CD4-positive, CD25-positive, alpha-beta regulatory T cell (primary cell): Measurements from ENCODE around the gene SRPK2. TPM values are rescaled to one million over a fixed set of nuclear protein-coding genes. Genes with fewer than 3 reads are reported as not detected.
"Not testable (repeated sequence)": the region's sequence is repeated elsewhere in the genome, so short reads cannot be mapped to it uniquely, and the experiment has no call there.

Experiments used
- ATAC-seq, 2 donors: fragments of 150-1000 bp; cut with Tn5 transposase; one replicate each; pipeline ENCODE4 v1.10.0; 2021; ENCODE audit warnings: low read depth in 2 of 2, moderate number of reproducible peaks in 2 of 2, moderate library complexity in 1 of 2
- DNase-seq, 3 donors: peaks; one replicate each; pipeline versions ENCODE4 v3.0.0 to v3.0.0-alpha.2; 2012 to 2022; ENCODE audit warnings: mixed read lengths in 1 of 3
- H3K27ac ChIP-seq: one replicate; pipeline ENCODE4 v1.7.0; 2013; ENCODE audit warnings: mild to moderate bottlenecking, low read length; ENCODE audit not compliant: insufficient read depth, poor library complexity, severe bottlenecking
- H3K27me3 ChIP-seq: one replicate; pipeline ENCODE4 v1.7.0; 2013; ENCODE audit warnings: low read length; ENCODE audit not compliant: control insufficient read depth, insufficient read depth
- H3K36me3 ChIP-seq: one replicate; pipeline ENCODE4 v1.7.0; 2013; ENCODE audit warnings: mild to moderate bottlenecking, low read length, moderate library complexity; ENCODE audit not compliant: control insufficient read depth, insufficient read depth
- H3K4me1 ChIP-seq: 2 replicates; pipeline ENCODE4 v1.7.0; 2013; ENCODE audit warnings: mild to moderate bottlenecking, low read length; ENCODE audit not compliant: insufficient read depth, control insufficient read depth, poor library complexity, severe bottlenecking
- H3K4me3 ChIP-seq: one replicate; pipeline ENCODE4 v1.7.0; 2013; ENCODE audit warnings: low read depth, mild to moderate bottlenecking, low read length, moderate library complexity
- H3K9me3 ChIP-seq, 2 experiments: 1 replicate in 1 of 2; 2 replicates in 1 of 2; pipeline ENCODE4 v1.7.0; 2013; ENCODE audit warnings: low read length in 2 of 2, mild to moderate bottlenecking in 1 of 2, moderate library complexity in 1 of 2; ENCODE audit not compliant: control insufficient read depth in 2 of 2
- H3K27ac Mint-ChIP-seq, 3 donors: one replicate each; pipeline ENCODE4 v1.8.0; 2020 to 2022; ENCODE audit warnings: mild to moderate bottlenecking in 3 of 3, mixed read lengths in 3 of 3, moderate library complexity in 2 of 3
- H3K27me3 Mint-ChIP-seq: one replicate; pipeline ENCODE4 v1.8.0; 2022; ENCODE audit warnings: mild to moderate bottlenecking, mixed read lengths
- H3K36me3 Mint-ChIP-seq: one replicate; pipeline ENCODE4 v1.8.0; 2020; ENCODE audit warnings: mixed read lengths
- H3K4me1 Mint-ChIP-seq, 4 donors: one replicate each; pipeline ENCODE4 v1.8.0; 2020 to 2022; ENCODE audit warnings: mixed read lengths in 4 of 4, mild to moderate bottlenecking in 1 of 4
- H3K4me3 Mint-ChIP-seq, 4 donors: one replicate each; pipeline ENCODE4 v1.8.0; 2020 to 2022; ENCODE audit warnings: mild to moderate bottlenecking in 4 of 4, mixed read lengths in 4 of 4, moderate library complexity in 3 of 4
- H3K9me3 Mint-ChIP-seq, 7 donors: one replicate each; pipeline ENCODE4 v1.8.0; 2020 to 2022; ENCODE audit warnings: mixed read lengths in 7 of 7, mild to moderate bottlenecking in 3 of 7, moderate library complexity in 2 of 7
- polyA plus RNA-seq, 4 donors: library from polyadenylated mRNA; unstranded; fragments of 300-500 nt; fragmentation: Illumina TruSeq; gene quantifications; one replicate each; pipeline ENCODE4 v1.2.3, GENCODE V29; 2021
- total RNA-seq: library from RNA; stranded (reverse); gene quantifications from one replicate; pipeline ENCODE4 v1.2.3, GENCODE V29; 2022

The SRPK2 gene
- total and polyA plus RNA-seq, 5 donors from 2014 or later: 50.3 to 77.2 (median 62.6) TPM

DNA sequence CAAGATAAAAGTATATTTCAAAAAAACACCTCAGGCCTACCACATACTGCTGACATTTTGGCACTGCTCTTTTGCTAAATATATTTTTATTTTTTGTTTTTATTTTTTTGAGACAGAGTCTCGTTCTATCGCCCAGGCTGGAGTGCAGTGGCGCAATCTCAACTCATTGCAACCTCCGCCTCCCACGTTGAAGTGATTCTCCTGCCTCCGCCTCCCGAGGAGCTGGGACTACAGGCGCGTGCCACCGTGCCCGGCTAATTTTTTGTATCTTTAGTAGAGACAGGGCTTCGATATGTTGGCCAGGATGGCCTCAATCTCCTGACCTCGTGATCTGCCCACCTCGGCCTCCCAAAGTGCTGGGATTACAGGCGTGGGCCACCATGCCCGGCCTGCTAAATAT lies 193.8 kb downstream of the SRPK2 start:
- not testable (repeated sequence) for H3K27me3 Mint-ChIP-seq, H3K27me3 ChIP-seq, H3K27ac Mint-ChIP-seq, H3K4me1 ChIP-seq, ATAC-seq, H3K9me3 Mint-ChIP-seq, H3K27ac ChIP-seq, H3K4me3 Mint-ChIP-seq, DNase-seq, H3K4me3 ChIP-seq, H3K9me3 ChIP-seq
- peaks cover 13 to 32% (median 28%) of the 10 kb centered on the region in 4 donors for H3K4me1 Mint-ChIP-seq
- peaks cover 15% of the 10 kb centered on the region for H3K36me3 ChIP-seq
- H3K36me3 Mint-ChIP-seq: peaks cover 35% of the 10 kb centered on the region

DNA sequence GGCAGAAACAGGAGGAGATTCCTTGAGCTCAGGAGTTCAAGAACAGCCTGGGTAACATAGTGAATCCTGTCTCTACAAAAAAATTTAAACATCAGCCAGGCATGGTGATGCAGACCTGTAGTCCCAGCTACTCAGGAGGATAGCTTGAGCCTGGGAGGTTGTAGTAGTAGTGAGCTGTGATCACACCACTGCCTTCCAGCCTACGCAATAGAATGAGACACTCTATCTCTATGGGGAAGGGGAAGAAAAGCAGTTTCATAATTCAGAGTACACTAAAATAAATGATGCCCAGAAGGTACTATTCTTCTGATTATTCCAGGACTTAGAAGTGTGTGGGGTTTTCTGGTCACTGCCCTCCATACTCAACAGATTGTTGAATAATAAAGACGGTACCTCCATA lies 197.4 kb downstream of the SRPK2 start:
- Histone ChIP-seq H3K4me1 (no peaks in the 10 kb centered on the region), H3K36me3 (peaks cover 4% of the 10 kb centered on the region), H3K27me3 (no peaks in the 10 kb centered on the region), H3K4me3 (no peak overlapping the region), H3K27ac (no peak overlapping the region), H3K9me3 (no peaks in the 10 kb centered on the region)
- H3K9me3 Mint-ChIP-seq: no peaks in the 10 kb centered on the region
- H3K27me3 Mint-ChIP-seq: no peaks in the 10 kb centered on the region
- ATAC-seq: no peak
- peaks cover 22 to 43% (median 38%) of the 10 kb centered on the region in 4 donors for H3K4me1 Mint-ChIP-seq
- DNase-seq: no peak
- no peak overlapping the region for H3K27ac Mint-ChIP-seq
- H3K4me3 Mint-ChIP-seq: no peak overlapping the region
- peaks cover 37% of the 10 kb centered on the region for H3K36me3 Mint-ChIP-seq

DNA sequence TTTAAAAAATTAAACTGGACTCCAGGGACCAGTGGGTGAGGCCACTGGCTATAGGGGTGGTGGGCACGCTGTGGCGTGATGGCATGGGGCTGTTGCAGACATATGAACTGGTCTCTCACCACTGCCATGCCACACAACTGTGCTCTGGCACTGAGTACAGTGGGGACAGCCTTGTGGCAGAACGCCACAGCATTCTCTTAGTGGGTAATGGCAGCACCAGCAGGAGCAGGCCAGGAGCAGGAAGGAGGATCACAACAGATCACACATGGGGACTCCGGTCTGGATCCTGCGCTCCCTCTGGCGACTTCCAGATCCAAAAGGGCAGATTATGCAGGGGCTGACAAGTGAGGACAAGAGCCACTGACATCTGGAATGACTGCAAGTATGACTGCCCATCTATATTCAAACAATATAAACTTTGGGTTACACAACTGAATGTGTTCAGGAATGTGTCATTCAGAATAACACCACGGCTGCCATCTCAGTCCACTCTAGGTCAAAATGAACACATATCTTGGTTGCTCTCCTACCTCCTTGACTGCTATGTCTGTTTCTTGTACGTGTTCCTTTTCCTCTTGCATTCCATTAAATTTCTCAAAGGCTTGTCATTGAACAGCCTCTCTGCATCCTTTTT lies 198.7 kb downstream of the SRPK2 start:
- Histone ChIP-seq H3K4me3 (no peak overlapping the region), H3K9me3 (no peaks in the 10 kb centered on the region), H3K4me1 (no peaks in the 10 kb centered on the region), H3K27me3 (no peaks in the 10 kb centered on the region), H3K36me3 (peaks cover 4% of the 10 kb centered on the region), H3K27ac (no peak overlapping the region)
- DNase-seq (no peak), ATAC-seq (no peak)
- Mint-ChIP-seq H3K4me3 (no peak overlapping the region), H3K27me3 (no peaks in the 10 kb centered on the region), H3K4me1 (peaks cover 14 to 42% (median 30%) of the 10 kb centered on the region in 4 donors), H3K9me3 (no peaks in the 10 kb centered on the region), H3K36me3 (peaks cover 38% of the 10 kb centered on the region), H3K27ac (no peak overlapping the region)

DNA sequence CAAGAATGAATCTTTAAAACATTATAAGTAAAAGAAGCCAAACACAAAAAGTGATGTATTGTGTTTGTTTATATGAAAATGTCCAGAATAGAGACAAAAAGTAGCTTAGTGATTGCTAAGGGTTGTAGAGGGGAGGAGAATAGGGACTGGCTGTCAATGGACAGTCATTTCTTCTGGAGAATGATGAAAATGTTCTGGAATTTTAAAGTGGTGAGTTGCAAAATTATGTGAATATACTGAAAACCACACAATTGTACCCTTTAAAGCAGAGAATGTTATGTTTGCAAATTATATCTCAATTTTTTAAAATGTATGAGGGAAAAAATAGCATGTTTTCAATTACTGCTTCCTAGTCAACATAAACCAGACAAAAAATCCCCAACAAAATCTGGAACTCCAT lies 200.5 kb downstream of the SRPK2 start:
- peak overlapping the region in 1 of 4 donors; percentile 48 for H3K4me3 Mint-ChIP-seq
- no peak overlapping the region for H3K27ac Mint-ChIP-seq
- Histone ChIP-seq H3K9me3 (no peaks in the 10 kb centered on the region), H3K27ac (no peak overlapping the region), H3K36me3 (no peaks in the 10 kb centered on the region), H3K4me1 (no peaks in the 10 kb centered on the region), H3K4me3 (no peak overlapping the region), H3K27me3 (no peaks in the 10 kb centered on the region)
- peaks cover 32% of the 10 kb centered on the region for H3K36me3 Mint-ChIP-seq
- H3K9me3 Mint-ChIP-seq: no peaks in the 10 kb centered on the region
- peaks cover 18 to 37% (median 27%) of the 10 kb centered on the region in 4 donors for H3K4me1 Mint-ChIP-seq
- DNase-seq (no peak), ATAC-seq (no peak)
- no peaks in the 10 kb centered on the region for H3K27me3 Mint-ChIP-seq

DNA sequence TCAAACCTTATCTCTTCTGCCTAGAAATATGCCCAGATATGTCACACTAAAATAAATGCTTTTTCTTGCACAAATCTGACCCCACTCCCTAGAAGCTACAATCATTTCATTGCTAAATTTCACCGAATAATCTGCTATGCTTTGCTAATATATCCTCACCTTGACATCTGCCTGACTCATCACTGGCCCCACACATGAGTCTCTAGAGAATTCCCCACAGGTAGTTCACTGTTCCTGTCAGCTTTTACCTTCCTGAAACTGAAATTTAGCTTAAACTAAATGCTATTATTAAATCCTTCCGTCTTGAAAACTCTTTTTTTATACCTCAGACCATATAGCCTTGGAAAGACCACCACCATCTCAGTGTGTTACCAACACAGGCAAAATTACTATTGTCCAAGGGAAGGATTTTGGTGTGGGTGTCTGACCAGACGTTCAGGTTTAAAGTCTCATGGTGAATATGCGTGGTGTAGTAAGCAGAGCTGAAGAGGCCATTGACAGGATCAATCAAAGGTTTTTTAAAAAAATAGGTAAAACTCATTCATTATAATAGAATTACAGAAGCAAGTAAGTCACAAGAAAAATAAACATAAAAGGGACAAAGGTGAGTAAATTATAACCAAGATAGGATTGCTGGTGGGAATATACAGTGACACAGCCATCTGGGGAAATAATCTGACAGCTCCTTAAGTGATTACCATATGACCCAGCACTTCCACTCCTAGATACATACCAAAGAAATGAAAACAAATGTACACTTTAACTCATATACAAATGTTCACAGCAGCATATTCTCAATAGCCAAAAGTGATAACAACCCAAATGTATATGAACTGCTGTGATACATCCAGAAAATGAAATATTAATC lies 201.2 kb downstream of the SRPK2 start:
- no peak overlapping the region for H3K27ac ChIP-seq
- no peak for ATAC-seq
- Mint-ChIP-seq H3K9me3 (no peaks in the 10 kb centered on the region), H3K4me3 (peak overlapping the region in 1 of 4 donors; percentile 48), H3K4me1 (peaks cover 22 to 36% (median 29%) of the 10 kb centered on the region in 4 donors), H3K27ac (peak overlapping the region in 1 of 3 donors; percentile 8), H3K27me3 (no peaks in the 10 kb centered on the region), H3K36me3 (peaks cover 26% of the 10 kb centered on the region)
- no peak overlapping the region for H3K4me3 ChIP-seq
- H3K27me3 ChIP-seq: no peaks in the 10 kb centered on the region
- H3K9me3 ChIP-seq: no peaks in the 10 kb centered on the region
- H3K4me1 ChIP-seq: no peaks in the 10 kb centered on the region
- no peaks in the 10 kb centered on the region for H3K36me3 ChIP-seq
- no peak for DNase-seq

DNA sequence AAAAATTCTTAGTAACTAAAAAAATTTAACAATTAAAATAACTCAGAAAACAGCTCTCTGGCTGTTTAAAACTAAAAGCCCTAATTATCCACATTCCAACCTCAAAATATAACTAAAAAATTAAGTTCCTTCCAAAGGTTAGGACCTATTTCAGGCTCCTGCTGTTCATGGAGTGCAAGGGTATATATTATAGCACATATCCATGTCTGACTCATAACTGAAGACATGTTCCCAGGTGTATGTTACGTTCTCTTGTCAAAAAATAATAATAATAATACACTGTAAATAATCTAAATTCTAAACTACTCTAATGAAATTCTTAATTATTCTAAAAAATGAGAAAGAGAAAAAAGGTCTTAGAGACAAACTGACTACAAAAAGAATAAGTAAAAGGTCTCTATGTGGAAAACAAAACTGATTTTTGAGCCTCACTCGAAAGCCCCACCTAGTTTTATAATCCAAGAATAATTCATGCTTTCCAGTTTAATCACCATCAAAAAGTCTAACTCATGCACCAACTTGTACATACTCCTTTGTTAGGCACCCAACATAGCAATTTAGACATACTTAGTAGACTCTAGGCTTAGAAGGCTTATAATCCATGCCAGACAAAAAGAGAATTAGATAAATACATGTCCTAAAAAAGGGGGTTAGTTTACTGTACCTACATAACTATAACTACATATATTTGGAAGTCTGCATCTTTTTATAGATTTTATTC lies 203.3 kb downstream of the SRPK2 start:
- no peaks in the 10 kb centered on the region for H3K27me3 ChIP-seq
- H3K36me3 ChIP-seq: no peaks in the 10 kb centered on the region
- H3K27ac Mint-ChIP-seq: no peak overlapping the region
- H3K4me1 Mint-ChIP-seq: peaks cover 17 to 43% (median 37%) of the 10 kb centered on the region in 4 donors
- H3K4me3 ChIP-seq: no peak overlapping the region
- peaks cover 0 to 4% (median 0%) of the 10 kb centered on the region in 7 donors for H3K9me3 Mint-ChIP-seq
- no peaks in the 10 kb centered on the region for H3K9me3 ChIP-seq
- peaks cover 17% of the 10 kb centered on the region for H3K36me3 Mint-ChIP-seq
- no peaks in the 10 kb centered on the region for H3K27me3 Mint-ChIP-seq
- ATAC-seq (no peak), DNase-seq (no peak)
- no peak overlapping the region for H3K4me3 Mint-ChIP-seq
- no peak overlapping the region for H3K27ac ChIP-seq
- H3K4me1 ChIP-seq: no peaks in the 10 kb centered on the region

DNA sequence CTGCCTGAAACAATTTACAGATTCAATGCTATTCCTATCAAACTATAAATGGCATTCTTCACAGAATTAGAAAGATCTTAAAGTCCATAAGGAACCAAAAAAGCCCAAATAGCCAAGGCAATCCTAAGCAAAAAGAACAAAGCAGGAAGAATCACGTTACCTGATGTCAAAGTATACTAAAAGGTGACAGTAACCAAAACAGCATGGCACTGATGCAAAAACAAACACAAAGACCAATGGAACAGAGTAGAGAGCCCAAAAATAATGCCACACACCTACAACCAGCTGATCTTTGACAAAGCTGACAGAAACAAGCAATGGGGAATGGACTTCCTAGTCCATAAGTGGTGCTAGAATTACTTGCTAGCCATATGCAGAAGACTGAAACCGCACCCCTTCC lies 208.7 kb downstream of the SRPK2 start:
- Mint-ChIP-seq H3K27ac (no peak overlapping the region), H3K4me1 (peaks cover 17 to 43% (median 35%) of the 10 kb centered on the region in 4 donors), H3K9me3 (peaks cover 0 to 8% (median 2%) of the 10 kb centered on the region in 7 donors), H3K27me3 (no peaks in the 10 kb centered on the region), H3K4me3 (no peak overlapping the region), H3K36me3 (peaks cover 7% of the 10 kb centered on the region)
- no peaks in the 10 kb centered on the region for H3K36me3 ChIP-seq
- H3K9me3 ChIP-seq: no peaks in the 10 kb centered on the region
- ATAC-seq (no peak), DNase-seq (no peak)
- H3K4me1 ChIP-seq: no peaks in the 10 kb centered on the region
- no peak overlapping the region for H3K4me3 ChIP-seq
- no peaks in the 10 kb centered on the region for H3K27me3 ChIP-seq
- no peak overlapping the region for H3K27ac ChIP-seq
